ENCODE data around the gene SH3PXD2B. TPM values are rescaled to one million over a fixed set of nuclear protein-coding genes. Genes with fewer than 3 reads are reported as not detected.

Gene SH3PXD2B
- total and polyA plus RNA-seq, 10 of the 15 experiments (the other 5 are each of a cell fraction or from before 2014, with no cell fraction given), result 0.05 to 1.6 (median 0.57) TPM

- intact Hi-C loops (cut with micrococcal nuclease; ENCODE audit: unreplicated experiment), result loop anchor here (5.0 kb wide), 1 partner anchor 39 kb away; no protein-coding TSS in a partner anchor
- Histone ChIP-seq H3K27me3 (replicated peaks in 1 of 2; ENCODE audit: control insufficient read depth in 2 of 2, insufficient read depth in 2 of 2, low read length in 1 of 2) (no peaks in the 10 kb centered on the region), H3K27ac (ENCODE audit: control insufficient read depth, insufficient read depth) (peak overlapping the region; percentile 40; the same call in 1 of the 2 replicates), H3K4me3 (no peak overlapping the region), H3K9ac (ENCODE audit: control insufficient read depth, insufficient read depth, low read length) (no peak overlapping the region), H3K4me1 (ENCODE audit: control insufficient read depth, insufficient read depth, low read length) (peaks cover 26% of the 10 kb centered on the region), H3K4me2 (ENCODE audit: control insufficient read depth, insufficient read depth) (peak overlapping the region; percentile 68), H4K20me1 (ENCODE audit: control insufficient read depth, insufficient read depth) (no peaks in the 10 kb centered on the region), H3K36me3 (ENCODE audit: control insufficient read depth in 2 of 2, insufficient read depth in 2 of 2, low read length in 1 of 2) (no peaks in the 10 kb centered on the region), H3K9me3 (replicated peaks; ENCODE audit: control insufficient read depth, insufficient read depth, low read length) (no peaks in the 10 kb centered on the region; the same call in 2 of the 3 replicates), H2AFZ (ENCODE audit: control insufficient read depth, low read depth, low read length) (peak overlapping the region; percentile 71), H3K79me2 (ENCODE audit: control insufficient read depth, insufficient read depth, low read length) (no peaks in the 10 kb centered on the region)
- SMC1A ChIA-PET (ENCODE audit: uncharacterized antibody, unreplicated experiment), result interaction anchor here (1.7 kb wide), 1 partner anchor 8 kb away, joined by 4 read pairs; no protein-coding TSS in a partner anchor
- no peak for FAIRE-seq
- ATAC-seq, result peak; percentile 84
- 7% methylated on average over 9 of the region's 9 CpGs for whole genome bisulfite sequencing (ENCODE audit: insufficient coverage, insufficient replicate concordance, low lambda C conversion rate, missing lambda C conversion rate)
- in situ Hi-C loops (cut with MboI), result no loop called here
- CTCF ChIA-PET, result interaction anchor here (0.9 kb wide), 1 partner anchor 175 kb away, joined by 3 read pairs; no protein-coding TSS in a partner anchor
- POLR2A ChIA-PET, result no interaction called here
- RAD21 ChIA-PET (ENCODE audit: unreplicated experiment), result no interaction called here
- peak; percentile 55 for DNase-seq (ENCODE audit: low read depth, low spot score)
- BruUV-seq (replicated peaks), result no TSS peak
- TF ChIP-seq ASH2L (IDR thresholded peaks at IDR 0.05; ENCODE audit: borderline replicate concordance, low read depth) (no peak), NFIC (IDR thresholded peaks at IDR 0.05; ENCODE audit: low read depth, low read length) (peak; percentile 56; the same call in 1 of the 2 replicates), POLR2AphosphoS5 (IDR thresholded peaks at IDR 0.05; ENCODE audit: low read length) (no peak), BHLHE40 (IDR thresholded peaks at IDR 0.05; ENCODE audit: borderline replicate concordance in 1 of 2, low read depth in 2 of 2, low read length in 1 of 2) (peak; percentile 34 to 55; a peak in 2 of 4 replicates), CHD4 (IDR thresholded peaks at IDR 0.05) (no peak), ZBED1 (IDR thresholded peaks at IDR 0.05; ENCODE audit: borderline replicate concordance) (peak; percentile 49; the same call in 1 of the 2 replicates), ATF7 (IDR thresholded peaks at IDR 0.05; ENCODE audit: low read depth) (no peak), NFYB (IDR thresholded peaks at IDR 0.05; ENCODE audit: insufficient read depth, low read depth, low read length) (peak; percentile 60; the same call in 1 of the 2 replicates), SRF (IDR thresholded peaks at IDR 0.05; ENCODE audit: low read depth in 2 of 2, low read length in 2 of 2) (no peak), EED (IDR thresholded peaks at IDR 0.05; ENCODE audit: low read depth) (peak; percentile 82), NFXL1 (IDR thresholded peaks at IDR 0.05; ENCODE audit: borderline replicate concordance) (no peak), ETV6 (conservative IDR thresholded peaks at IDR 0.05 in 1 of 2, IDR thresholded peaks at IDR 0.05 in 1 of 2; ENCODE audit: borderline replicate concordance in 1 of 2, low read depth in 1 of 2) (peak in 1 of 2 experiments; percentile 51; a peak in 2 of 4 replicates), TAF1 (IDR thresholded peaks at IDR 0.05; ENCODE audit: borderline replicate concordance, low read depth, low read length) (no peak), MXI1 (IDR thresholded peaks at IDR 0.05; ENCODE audit: low read depth, low read length) (no peak), RBBP5 (conservative IDR thresholded peaks at IDR 0.05) (no peak), TCF3 (IDR thresholded peaks at IDR 0.05; ENCODE audit: borderline replicate concordance, insufficient read depth, low read depth, low read length) (0 out of 2 replicates have a peak, but pooled peaks have one; percentile 13), JUNB (IDR thresholded peaks at IDR 0.05) (peak; percentile 80), BCL3 (IDR thresholded peaks at IDR 0.05; ENCODE audit: borderline replicate concordance, insufficient read depth, low read depth, low read length, poor library complexity, severe bottlenecking) (peak; percentile 66), ZNF622 (IDR thresholded peaks at IDR 0.05) (no peak), JUND (IDR thresholded peaks at IDR 0.05; ENCODE audit: low read depth, low read length) (no peak), CBX5 (IDR thresholded peaks at IDR 0.05; ENCODE audit: low read depth) (no peak), BACH1 (IDR thresholded peaks at IDR 0.05; ENCODE audit: borderline replicate concordance) (no peak), PML (IDR thresholded peaks at IDR 0.05; ENCODE audit: low read length) (no peak), CEBPB (IDR thresholded peaks at IDR 0.05; ENCODE audit: borderline replicate concordance in 1 of 2, low read depth in 2 of 2, low read length in 2 of 2) (peak in 1 of 2 experiments; percentile 60; a peak in 1 of 4 replicates), IRF4 (IDR thresholded peaks at IDR 0.05; ENCODE audit: low read depth, low read length) (peak; percentile 79; the same call in 1 of the 2 replicates)
Measured at GRCh38 chr5:172361566-172362238, 92.6 kb downstream of the SH3PXD2B start.

All from GM12878 (cell line).